SK-N-SH (cell line): Measurements from ENCODE around the gene HAAO. TPM values are rescaled to one million over a fixed set of nuclear protein-coding genes. Genes with fewer than 3 reads are reported as not detected.

Source experiments
- CTCF ChIA-PET: fragments of 300-600, 350-600 bp; formaldehyde crosslinking; extraction: SDS; loops from one replicate; lab custom pipeline; 2021; lab: Yijun Ruan, JAX
- POLR2A ChIA-PET: fragments of 350-600 bp; sonication (Branson Sonifier 250); formaldehyde crosslinking; extraction: SDS; loops from one replicate; lab custom pipeline; 2020; ENCODE audit warnings: antibody characterized with exemption, inconsistent platforms; lab: Yijun Ruan, JAX
- DNase-seq: peaks from one replicate; pipeline ENCODE4 v3.0.0; 2012
- H2AFZ ChIP-seq: fragments of 200-600 bp; sonication (generic); 2 replicates; pipeline ENCODE4 v1.8.1; 2016; ENCODE audit warnings: antibody characterized with exemption, mild to moderate bottlenecking, low read depth
- H3F3A ChIP-seq: fragments of 200-600 bp; sonication (generic); replicated peaks from 2 replicates; pipeline ENCODE3; 2016; ENCODE audit warnings: antibody characterized with exemption, mild to moderate bottlenecking; ENCODE audit not compliant: insufficient read depth
- H3K27ac ChIP-seq, 2 experiments: fragments of 200-500 bp in 1 of 2; fragments of 200-600 bp in 1 of 2; sonication (Bioruptor generic) in 1 of 2; sonication (generic), shearing (Covaris generic) in 1 of 2; 2 replicates each; pipeline versions ENCODE4 v1.5.1 to v1.6.1; 2014 to 2016; ENCODE audit warnings: low read depth in 2 of 2, inconsistent platforms in 1 of 2, low read length in 1 of 2, mild to moderate bottlenecking in 1 of 2, mixed read lengths in 1 of 2
- H3K27me3 ChIP-seq: fragments of 200-600 bp; sonication (generic), shearing (Covaris generic); 2 replicates; pipeline ENCODE4 v1.6.1; 2016; ENCODE audit warnings: mixed run types; ENCODE audit not compliant: insufficient read depth
- H3K36me3 ChIP-seq, 2 experiments: fragments of 200-500 bp in 1 of 2; fragments of 200-600 bp in 1 of 2; sonication (Bioruptor generic) in 1 of 2; sonication (generic) in 1 of 2; replicated peaks in 1 of 2; 2 replicates each; pipeline versions ENCODE3 to v1.5.1; 2014 to 2016; ENCODE audit warnings: low read length in 1 of 2, mild to moderate bottlenecking in 1 of 2; ENCODE audit not compliant: insufficient read depth in 2 of 2, control insufficient read depth in 1 of 2
- H3K4me1 ChIP-seq, 2 experiments: fragments of 200-500 bp in 1 of 2; fragments of 200-600 bp in 1 of 2; sonication (Bioruptor generic) in 1 of 2; sonication (generic), shearing (Covaris generic) in 1 of 2; 2 replicates each; pipeline versions ENCODE4 v1.5.1 to v1.6.1; 2014 to 2016; ENCODE audit warnings: low read depth in 1 of 2, low read length in 1 of 2, mixed run types in 1 of 2; ENCODE audit not compliant: insufficient read depth in 2 of 2, control insufficient read depth in 1 of 2
- H3K4me2 ChIP-seq: fragments of 200-600 bp; sonication (generic), shearing (Covaris generic); 2 replicates; pipeline ENCODE4 v1.6.1; 2017; ENCODE audit warnings: mixed run types
- H3K4me3 ChIP-seq, 2 experiments: fragments of 200-500 bp in 1 of 2; fragments of 200-600 bp in 1 of 2; sonication (Bioruptor generic) in 1 of 2; sonication (generic), shearing (Covaris generic) in 1 of 2; 2 replicates each; pipeline versions ENCODE4 v1.5.1 to v1.8.1; 2014 to 2016; ENCODE audit warnings: low read depth in 2 of 2, inconsistent platforms in 1 of 2, low read length in 1 of 2, mild to moderate bottlenecking in 1 of 2, mixed read lengths in 1 of 2, moderate library complexity in 1 of 2
- H3K79me2 ChIP-seq: fragments of 200-600 bp; sonication (generic); 2 replicates; pipeline ENCODE4 v1.8.1; 2017; ENCODE audit warnings: mild to moderate bottlenecking; ENCODE audit not compliant: insufficient read depth
- H3K9ac ChIP-seq: fragments of 200-600 bp; sonication (generic); 2 replicates; pipeline ENCODE4 v1.6.1; 2017; ENCODE audit warnings: mixed run types
- H3K9me2 ChIP-seq: fragments of 200-600 bp; sonication (generic); 2 replicates; pipeline ENCODE4 v1.6.1; 2017; ENCODE audit warnings: mixed run types
- H3K9me3 ChIP-seq: fragments of 200-600 bp; sonication (generic); 2 replicates; pipeline ENCODE4 v1.6.1; 2017; ENCODE audit warnings: mixed run types, mild to moderate bottlenecking, moderate library complexity
- H4K20me1 ChIP-seq: fragments of 200-600 bp; sonication (generic); 2 replicates; pipeline ENCODE4 v1.6.1; 2017; ENCODE audit warnings: mild to moderate bottlenecking, mixed run types; ENCODE audit not compliant: insufficient read depth
- EZH2phosphoT487 ChIP-seq: fragments of 200-600 bp; sonication (generic); IDR thresholded peaks from 2 replicates; pipeline ENCODE4 v1.6.1; 2017; ENCODE audit warnings: low read depth, mixed run types, mild to moderate bottlenecking, antibody characterized with exemption, moderate library complexity, borderline replicate concordance
- GATA2 ChIP-seq: sonication (generic); formaldehyde crosslinking; IDR thresholded peaks from 2 replicates; pipeline ENCODE4 v1.5.0; 2020; ENCODE audit warnings: mild to moderate bottlenecking, missing genetic modification reagents
- JUND ChIP-seq: IDR thresholded peaks from 2 replicates; pipeline ENCODE4 v1.4.0; 2012
- POLR2AphosphoS5 ChIP-seq: IDR thresholded peaks from 2 replicates; pipeline ENCODE4 v1.6.1; 2012; ENCODE audit warnings: low read depth, low read length
- RAD21 ChIP-seq: IDR thresholded peaks from 2 replicates; pipeline ENCODE4 v1.6.1; 2012; ENCODE audit warnings: mild to moderate bottlenecking, low read length
- SIN3A ChIP-seq: IDR thresholded peaks from 2 replicates; pipeline ENCODE4 v1.6.1; 2012; ENCODE audit warnings: low read depth, mild to moderate bottlenecking, low read length, moderate library complexity, borderline replicate concordance
- SMC3 ChIP-seq: IDR thresholded peaks from 2 replicates; pipeline ENCODE4 v1.6.1; 2012; ENCODE audit warnings: low read depth, low read length, improper control_type of control experiment
- TCF12 ChIP-seq: IDR thresholded peaks from 2 replicates; pipeline ENCODE4 v1.4.0; 2012
- WGBS: methylation state at CpG from one replicate; pipeline ENCODE4 v1.1.6; 2017; ENCODE audit warnings: low lambda C conversion rate; 5-methylcytosine and 5-hydroxymethylcytosine counted together
- polyA plus RNA-seq, 3 experiments: library from polyadenylated mRNA; depleted of rRNA; stranded (reverse); fragments of >200 nt; gene quantifications; 2 replicates each; pipeline ENCODE4 v1.2.3, GENCODE V29; 2012
- TF ChIP-seq, protein P1 (sequence below): IDR thresholded peaks from 2 replicates; pipeline ENCODE4 v1.6.1; 2012; ENCODE audit warnings: mild to moderate bottlenecking, low read depth, low read length, moderate library complexity
- TF ChIP-seq, protein P2 (sequence below): IDR thresholded peaks from 2 replicates; pipeline ENCODE4; 2012
- TF ChIP-seq, protein P3 (sequence below): fragments of 200-600 bp; sonication (generic); IDR thresholded peaks from 2 replicates; pipeline ENCODE4 v1.6.1; 2017; ENCODE audit warnings: antibody characterized with exemption, mild to moderate bottlenecking, moderate library complexity
- TF ChIP-seq, protein P4 (sequence below): IDR thresholded peaks from 2 replicates; pipeline ENCODE4 v1.4.0; 2012; ENCODE audit warnings: low read depth, borderline replicate concordance

HAAO gene
- polyA plus RNA-seq, 1 of the 3 experiments (the other 2 are of a cell fraction) = not detected

DNA sequence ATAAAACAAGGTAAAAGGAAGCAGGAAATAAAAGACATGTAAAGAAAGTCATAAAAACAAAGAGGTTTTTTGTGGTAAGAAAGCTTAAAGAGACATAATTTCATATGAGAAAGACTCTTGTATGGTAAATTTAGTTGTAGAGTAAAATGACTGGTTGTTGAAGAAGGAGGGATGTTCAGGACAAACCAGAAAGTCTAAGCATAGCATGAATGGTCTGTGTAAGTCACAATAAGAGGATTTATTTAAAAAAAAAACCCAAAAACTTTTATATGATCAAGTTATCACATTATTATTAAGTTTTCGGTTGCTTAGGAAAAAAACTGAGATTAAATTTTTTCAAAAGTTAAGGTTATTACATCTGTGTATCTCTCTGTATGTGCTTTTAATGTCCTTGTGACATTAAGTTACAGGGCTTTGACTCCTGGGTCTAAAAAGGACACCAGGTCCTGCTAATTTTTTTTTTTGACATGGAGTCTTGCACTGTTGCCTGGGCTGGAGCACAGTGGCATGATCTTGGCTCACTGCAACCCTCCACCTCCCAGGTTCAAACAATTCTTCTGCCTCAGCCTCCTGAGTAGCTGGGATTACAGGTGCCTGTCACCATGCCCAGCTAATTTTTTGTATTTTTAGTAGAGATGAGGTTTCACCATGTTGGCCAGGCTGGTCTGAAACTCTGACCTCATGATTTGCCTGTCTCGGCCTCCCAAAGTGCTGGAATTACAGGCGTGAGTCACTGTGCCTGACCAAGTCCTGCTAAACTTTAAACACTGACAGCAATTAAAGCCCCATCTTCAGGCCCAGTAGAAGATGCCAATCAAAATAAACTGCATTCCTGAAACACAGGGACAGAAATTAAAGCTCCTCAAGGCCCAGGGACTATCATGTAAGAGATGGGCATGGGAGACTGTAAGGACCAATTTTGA lies 14.2 kb downstream of the HAAO start:
- Histone ChIP-seq H3K36me3 (no peaks in the 10 kb centered on the region), H3F3A (no peaks in the 10 kb centered on the region), H2AFZ (no peak overlapping the region), H3K9me2 (no peaks in the 10 kb centered on the region), H3K9me3 (no peaks in the 10 kb centered on the region; the same call in none of the 2 replicates), H3K79me2 (no peaks in the 10 kb centered on the region), H3K4me2 (no peak overlapping the region), H3K27ac (no peak overlapping the region), H3K27me3 (no peaks in the 10 kb centered on the region), H3K9ac (no peak overlapping the region), H4K20me1 (no peaks in the 10 kb centered on the region), H3K4me3 (no peak overlapping the region), H3K4me1 (peaks cover 0 to 1% of the 10 kb centered on the region in 2 experiments; a peak in 1 of 4 replicates)
- ChIA-PET POLR2A (no interaction called here), CTCF (no interaction called here)
- WGBS = 70% methylated on average over 3 of the region's 3 CpGs
- no peak for TF ChIP-seq GATA2
- TF ChIP-seq, protein P1, sequence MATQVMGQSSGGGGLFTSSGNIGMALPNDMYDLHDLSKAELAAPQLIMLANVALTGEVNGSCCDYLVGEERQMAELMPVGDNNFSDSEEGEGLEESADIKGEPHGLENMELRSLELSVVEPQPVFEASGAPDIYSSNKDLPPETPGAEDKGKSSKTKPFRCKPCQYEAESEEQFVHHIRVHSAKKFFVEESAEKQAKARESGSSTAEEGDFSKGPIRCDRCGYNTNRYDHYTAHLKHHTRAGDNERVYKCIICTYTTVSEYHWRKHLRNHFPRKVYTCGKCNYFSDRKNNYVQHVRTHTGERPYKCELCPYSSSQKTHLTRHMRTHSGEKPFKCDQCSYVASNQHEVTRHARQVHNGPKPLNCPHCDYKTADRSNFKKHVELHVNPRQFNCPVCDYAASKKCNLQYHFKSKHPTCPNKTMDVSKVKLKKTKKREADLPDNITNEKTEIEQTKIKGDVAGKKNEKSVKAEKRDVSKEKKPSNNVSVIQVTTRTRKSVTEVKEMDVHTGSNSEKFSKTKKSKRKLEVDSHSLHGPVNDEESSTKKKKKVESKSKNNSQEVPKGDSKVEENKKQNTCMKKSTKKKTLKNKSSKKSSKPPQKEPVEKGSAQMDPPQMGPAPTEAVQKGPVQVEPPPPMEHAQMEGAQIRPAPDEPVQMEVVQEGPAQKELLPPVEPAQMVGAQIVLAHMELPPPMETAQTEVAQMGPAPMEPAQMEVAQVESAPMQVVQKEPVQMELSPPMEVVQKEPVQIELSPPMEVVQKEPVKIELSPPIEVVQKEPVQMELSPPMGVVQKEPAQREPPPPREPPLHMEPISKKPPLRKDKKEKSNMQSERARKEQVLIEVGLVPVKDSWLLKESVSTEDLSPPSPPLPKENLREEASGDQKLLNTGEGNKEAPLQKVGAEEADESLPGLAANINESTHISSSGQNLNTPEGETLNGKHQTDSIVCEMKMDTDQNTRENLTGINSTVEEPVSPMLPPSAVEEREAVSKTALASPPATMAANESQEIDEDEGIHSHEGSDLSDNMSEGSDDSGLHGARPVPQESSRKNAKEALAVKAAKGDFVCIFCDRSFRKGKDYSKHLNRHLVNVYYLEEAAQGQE = no peak
- no peak for TF ChIP-seq SMC3
- TF ChIP-seq, protein P2, sequence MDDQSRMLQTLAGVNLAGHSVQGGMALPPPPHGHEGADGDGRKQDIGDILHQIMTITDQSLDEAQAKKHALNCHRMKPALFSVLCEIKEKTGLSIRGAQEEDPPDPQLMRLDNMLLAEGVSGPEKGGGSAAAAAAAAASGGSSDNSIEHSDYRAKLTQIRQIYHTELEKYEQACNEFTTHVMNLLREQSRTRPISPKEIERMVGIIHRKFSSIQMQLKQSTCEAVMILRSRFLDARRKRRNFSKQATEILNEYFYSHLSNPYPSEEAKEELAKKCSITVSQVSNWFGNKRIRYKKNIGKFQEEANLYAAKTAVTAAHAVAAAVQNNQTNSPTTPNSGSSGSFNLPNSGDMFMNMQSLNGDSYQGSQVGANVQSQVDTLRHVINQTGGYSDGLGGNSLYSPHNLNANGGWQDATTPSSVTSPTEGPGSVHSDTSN = no peak
- TF ChIP-seq RAD21 = no peak
- TF ChIP-seq EZH2phosphoT487 = no peak
- TF ChIP-seq, protein P3, sequence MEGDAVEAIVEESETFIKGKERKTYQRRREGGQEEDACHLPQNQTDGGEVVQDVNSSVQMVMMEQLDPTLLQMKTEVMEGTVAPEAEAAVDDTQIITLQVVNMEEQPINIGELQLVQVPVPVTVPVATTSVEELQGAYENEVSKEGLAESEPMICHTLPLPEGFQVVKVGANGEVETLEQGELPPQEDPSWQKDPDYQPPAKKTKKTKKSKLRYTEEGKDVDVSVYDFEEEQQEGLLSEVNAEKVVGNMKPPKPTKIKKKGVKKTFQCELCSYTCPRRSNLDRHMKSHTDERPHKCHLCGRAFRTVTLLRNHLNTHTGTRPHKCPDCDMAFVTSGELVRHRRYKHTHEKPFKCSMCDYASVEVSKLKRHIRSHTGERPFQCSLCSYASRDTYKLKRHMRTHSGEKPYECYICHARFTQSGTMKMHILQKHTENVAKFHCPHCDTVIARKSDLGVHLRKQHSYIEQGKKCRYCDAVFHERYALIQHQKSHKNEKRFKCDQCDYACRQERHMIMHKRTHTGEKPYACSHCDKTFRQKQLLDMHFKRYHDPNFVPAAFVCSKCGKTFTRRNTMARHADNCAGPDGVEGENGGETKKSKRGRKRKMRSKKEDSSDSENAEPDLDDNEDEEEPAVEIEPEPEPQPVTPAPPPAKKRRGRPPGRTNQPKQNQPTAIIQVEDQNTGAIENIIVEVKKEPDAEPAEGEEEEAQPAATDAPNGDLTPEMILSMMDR = no peak
- TF ChIP-seq, protein P4, sequence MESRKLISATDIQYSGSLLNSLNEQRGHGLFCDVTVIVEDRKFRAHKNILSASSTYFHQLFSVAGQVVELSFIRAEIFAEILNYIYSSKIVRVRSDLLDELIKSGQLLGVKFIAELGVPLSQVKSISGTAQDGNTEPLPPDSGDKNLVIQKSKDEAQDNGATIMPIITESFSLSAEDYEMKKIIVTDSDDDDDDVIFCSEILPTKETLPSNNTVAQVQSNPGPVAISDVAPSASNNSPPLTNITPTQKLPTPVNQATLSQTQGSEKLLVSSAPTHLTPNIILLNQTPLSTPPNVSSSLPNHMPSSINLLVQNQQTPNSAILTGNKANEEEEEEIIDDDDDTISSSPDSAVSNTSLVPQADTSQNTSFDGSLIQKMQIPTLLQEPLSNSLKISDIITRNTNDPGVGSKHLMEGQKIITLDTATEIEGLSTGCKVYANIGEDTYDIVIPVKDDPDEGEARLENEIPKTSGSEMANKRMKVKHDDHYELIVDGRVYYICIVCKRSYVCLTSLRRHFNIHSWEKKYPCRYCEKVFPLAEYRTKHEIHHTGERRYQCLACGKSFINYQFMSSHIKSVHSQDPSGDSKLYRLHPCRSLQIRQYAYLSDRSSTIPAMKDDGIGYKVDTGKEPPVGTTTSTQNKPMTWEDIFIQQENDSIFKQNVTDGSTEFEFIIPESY = no peak
- TF ChIP-seq POLR2AphosphoS5 = no peak
- no peak for TF ChIP-seq TCF12
- TF ChIP-seq JUND = no peak
- TF ChIP-seq SIN3A = no peak
- DNase-seq = no peak
